Stimulated activated naive CD4-positive, alpha-beta T cell treated with Interleukin-2 at 50 U/mL for 16 hours (primary cell): ENCODE data around the gene TFR2.
"Not testable (repeated sequence)": the region's sequence is repeated elsewhere in the genome, so short reads cannot be mapped to it uniquely, and the experiment has no call there.

ENCODE experiments used
- DNase-seq: peaks from one replicate; lab custom pipeline; 2025; lab: John Stamatoyannopoulos, UW

The TFR2 gene

GRCh38 chr7:100678291-100678984, 37.1 kb upstream of the TFR2 start:
- no peak for DNase-seq

- DNase-seq = no peak
Observed at GRCh38 chr7:100677308-100678267, 36.2 kb upstream of the TFR2 start.

GRCh38 chr7:100676501-100677306, 35.4 kb upstream of the TFR2 start:
- DNase-seq = no peak

GRCh38 chr7:100675581-100676350, 34.4 kb upstream of the TFR2 start:
- peak; percentile 83 for DNase-seq

GRCh38 chr7:100675105-100675451, 33.7 kb upstream of the TFR2 start:
- peak; percentile 59 for DNase-seq

GRCh38 chr7:100674411-100675104, 33.2 kb upstream of the TFR2 start:
- peak; percentile 40 for DNase-seq

GRCh38 chr7:100673942-100674410, 32.6 kb upstream of the TFR2 start:
- DNase-seq = peak; percentile 40

- DNase-seq = peak; percentile 99
Observed at GRCh38 chr7:100673302-100673941, 32.1 kb upstream of the TFR2 start, which contains the start of gene GNB2. GNB2 (plus strand) TSS chr7:100673740; CDS start chr7:100676266, 2,526 bp downstream.

GRCh38 chr7:100671353-100672327, 30.3 kb upstream of the TFR2 start:
- DNase-seq = no peak

GRCh38 chr7:100670074-100670473, 28.7 kb upstream of the TFR2 start:
- DNase-seq = no peak

- DNase-seq = not testable (repeated sequence)
Observed at GRCh38 chr7:100669106-100669505, 27.8 kb upstream of the TFR2 start.

GRCh38 chr7:100668069-100668449, 26.7 kb upstream of the TFR2 start:
- DNase-seq = no peak

- no peak for DNase-seq
Observed at GRCh38 chr7:100667331-100668068, 26.1 kb upstream of the TFR2 start.

- DNase-seq = no peak
Observed at GRCh38 chr7:100665168-100665726, 23.9 kb upstream of the TFR2 start.

GRCh38 chr7:100662194-100662776, 20.9 kb upstream of the TFR2 start:
- DNase-seq = not testable (repeated sequence)

GRCh38 chr7:100655908-100656674, 14.7 kb upstream of the TFR2 start, which contains the start of gene ACTL6B:
ACTL6B (minus strand) TSS chr7:100656448; CDS start chr7:100656354, 94 bp downstream.
- peak; percentile 37 for DNase-seq
